ENCODE data around the gene PFKL.

The PFKL gene

DNA sequence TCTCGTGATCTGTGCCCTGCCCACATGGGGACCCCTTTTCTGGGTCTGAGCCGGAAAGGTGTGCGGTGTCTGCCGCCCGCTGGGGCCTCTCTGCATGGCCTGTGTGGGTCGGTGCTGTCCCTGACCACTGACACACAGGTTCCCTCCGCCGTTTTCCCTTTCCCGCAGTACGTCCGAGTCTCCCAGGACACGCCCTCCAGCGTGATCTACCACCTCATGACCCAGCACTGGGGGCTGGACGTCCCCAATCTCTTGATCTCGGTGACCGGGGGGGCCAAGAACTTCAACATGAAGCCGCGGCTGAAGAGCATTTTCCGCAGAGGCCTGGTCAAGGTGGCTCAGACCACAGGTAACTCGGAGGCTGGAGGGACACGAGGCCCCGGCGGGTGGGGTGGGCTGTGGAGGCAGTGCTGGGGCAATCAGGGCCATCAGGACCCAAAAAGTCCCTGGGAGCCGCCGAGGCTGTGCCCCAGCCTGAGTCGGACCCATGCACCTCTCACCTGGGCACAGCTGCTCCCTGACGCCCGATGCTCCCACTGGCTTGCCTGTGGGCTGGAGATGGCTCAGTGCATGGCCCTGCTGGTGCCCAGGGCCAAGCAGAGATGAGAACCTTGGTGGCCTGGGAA, 66.8 kb downstream of the PFKL start:
- TF ChIP-seq POLR2AphosphoS5 (IDR thresholded peaks at IDR 0.05; ENCODE audit: low read depth) = 0 out of 2 replicates have a peak, but pooled peaks have one; percentile 22
- TF ChIP-seq GABPA (IDR thresholded peaks at IDR 0.05; ENCODE audit: low read depth) = no peak
- TF ChIP-seq, protein P1, sequence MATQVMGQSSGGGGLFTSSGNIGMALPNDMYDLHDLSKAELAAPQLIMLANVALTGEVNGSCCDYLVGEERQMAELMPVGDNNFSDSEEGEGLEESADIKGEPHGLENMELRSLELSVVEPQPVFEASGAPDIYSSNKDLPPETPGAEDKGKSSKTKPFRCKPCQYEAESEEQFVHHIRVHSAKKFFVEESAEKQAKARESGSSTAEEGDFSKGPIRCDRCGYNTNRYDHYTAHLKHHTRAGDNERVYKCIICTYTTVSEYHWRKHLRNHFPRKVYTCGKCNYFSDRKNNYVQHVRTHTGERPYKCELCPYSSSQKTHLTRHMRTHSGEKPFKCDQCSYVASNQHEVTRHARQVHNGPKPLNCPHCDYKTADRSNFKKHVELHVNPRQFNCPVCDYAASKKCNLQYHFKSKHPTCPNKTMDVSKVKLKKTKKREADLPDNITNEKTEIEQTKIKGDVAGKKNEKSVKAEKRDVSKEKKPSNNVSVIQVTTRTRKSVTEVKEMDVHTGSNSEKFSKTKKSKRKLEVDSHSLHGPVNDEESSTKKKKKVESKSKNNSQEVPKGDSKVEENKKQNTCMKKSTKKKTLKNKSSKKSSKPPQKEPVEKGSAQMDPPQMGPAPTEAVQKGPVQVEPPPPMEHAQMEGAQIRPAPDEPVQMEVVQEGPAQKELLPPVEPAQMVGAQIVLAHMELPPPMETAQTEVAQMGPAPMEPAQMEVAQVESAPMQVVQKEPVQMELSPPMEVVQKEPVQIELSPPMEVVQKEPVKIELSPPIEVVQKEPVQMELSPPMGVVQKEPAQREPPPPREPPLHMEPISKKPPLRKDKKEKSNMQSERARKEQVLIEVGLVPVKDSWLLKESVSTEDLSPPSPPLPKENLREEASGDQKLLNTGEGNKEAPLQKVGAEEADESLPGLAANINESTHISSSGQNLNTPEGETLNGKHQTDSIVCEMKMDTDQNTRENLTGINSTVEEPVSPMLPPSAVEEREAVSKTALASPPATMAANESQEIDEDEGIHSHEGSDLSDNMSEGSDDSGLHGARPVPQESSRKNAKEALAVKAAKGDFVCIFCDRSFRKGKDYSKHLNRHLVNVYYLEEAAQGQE (IDR thresholded peaks at IDR 0.05; ENCODE audit: insufficient replicate concordance, low read depth) = no peak
- H3K27me3 ChIP-seq (ENCODE audit: insufficient read depth, poor library complexity, severe bottlenecking) = no peaks in the 10 kb centered on the region
- no peak overlapping the region for H3K27ac ChIP-seq (replicated peaks)
- DNase-seq (ENCODE audit: low read depth in 1 of 2, low spot score in 1 of 2) = no peak
- H3K4me3 ChIP-seq (replicated peaks; ENCODE audit: insufficient read depth, low read length) = no peak overlapping the region

DNA sequence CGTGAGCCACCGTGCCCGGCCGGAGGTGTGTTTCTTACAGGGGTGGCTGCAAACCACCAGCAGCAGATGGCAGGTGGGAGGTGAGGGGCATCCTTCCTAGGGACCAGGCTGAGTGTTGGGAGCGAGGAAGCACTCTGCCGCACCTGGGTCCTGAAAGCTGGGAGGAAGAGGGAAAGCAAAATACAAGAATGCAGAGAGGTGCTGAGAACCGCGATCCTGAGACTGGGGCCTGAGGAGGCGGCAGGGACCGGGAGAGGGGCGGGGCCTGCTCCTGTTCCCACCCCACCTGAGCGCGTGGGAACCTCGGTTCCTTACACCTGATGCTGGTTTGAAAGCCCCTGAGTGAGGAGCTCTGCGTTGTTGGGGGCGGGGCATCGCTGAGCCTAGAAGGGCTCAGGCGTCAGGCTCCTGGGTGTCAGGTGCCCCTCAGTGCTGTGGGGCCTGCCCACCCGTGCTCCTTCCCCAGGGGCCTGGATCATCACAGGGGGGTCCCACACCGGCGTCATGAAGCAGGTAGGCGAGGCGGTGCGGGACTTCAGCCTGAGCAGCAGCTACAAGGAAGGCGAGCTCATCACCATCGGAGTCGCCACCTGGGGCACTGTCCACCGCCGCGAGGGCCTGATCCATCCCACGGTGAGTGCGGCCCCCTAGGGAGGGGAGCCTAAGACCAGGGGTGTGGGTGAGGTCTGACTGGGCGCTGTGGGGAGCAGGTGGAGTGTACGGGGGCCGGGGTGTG, 69.0 kb downstream of the PFKL start:
- no peak overlapping the region for H3K27ac ChIP-seq (replicated peaks)
- DNase-seq (ENCODE audit: low read depth in 1 of 2, low spot score in 1 of 2) = no peak
- H3K27me3 ChIP-seq (ENCODE audit: insufficient read depth, poor library complexity, severe bottlenecking) = no peaks in the 10 kb centered on the region
- H3K4me3 ChIP-seq (replicated peaks; ENCODE audit: insufficient read depth, low read length) = no peak overlapping the region
- no peak for TF ChIP-seq POLR2AphosphoS5 (IDR thresholded peaks at IDR 0.05; ENCODE audit: low read depth)
- TF ChIP-seq, protein P2, sequence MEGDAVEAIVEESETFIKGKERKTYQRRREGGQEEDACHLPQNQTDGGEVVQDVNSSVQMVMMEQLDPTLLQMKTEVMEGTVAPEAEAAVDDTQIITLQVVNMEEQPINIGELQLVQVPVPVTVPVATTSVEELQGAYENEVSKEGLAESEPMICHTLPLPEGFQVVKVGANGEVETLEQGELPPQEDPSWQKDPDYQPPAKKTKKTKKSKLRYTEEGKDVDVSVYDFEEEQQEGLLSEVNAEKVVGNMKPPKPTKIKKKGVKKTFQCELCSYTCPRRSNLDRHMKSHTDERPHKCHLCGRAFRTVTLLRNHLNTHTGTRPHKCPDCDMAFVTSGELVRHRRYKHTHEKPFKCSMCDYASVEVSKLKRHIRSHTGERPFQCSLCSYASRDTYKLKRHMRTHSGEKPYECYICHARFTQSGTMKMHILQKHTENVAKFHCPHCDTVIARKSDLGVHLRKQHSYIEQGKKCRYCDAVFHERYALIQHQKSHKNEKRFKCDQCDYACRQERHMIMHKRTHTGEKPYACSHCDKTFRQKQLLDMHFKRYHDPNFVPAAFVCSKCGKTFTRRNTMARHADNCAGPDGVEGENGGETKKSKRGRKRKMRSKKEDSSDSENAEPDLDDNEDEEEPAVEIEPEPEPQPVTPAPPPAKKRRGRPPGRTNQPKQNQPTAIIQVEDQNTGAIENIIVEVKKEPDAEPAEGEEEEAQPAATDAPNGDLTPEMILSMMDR (IDR thresholded peaks at IDR 0.05; ENCODE audit: insufficient read depth, low read length) = no peak
- TF ChIP-seq GABPA (IDR thresholded peaks at IDR 0.05; ENCODE audit: low read depth) = no peak
- TF ChIP-seq, protein P1 (IDR thresholded peaks at IDR 0.05; ENCODE audit: insufficient replicate concordance, low read depth) = no peak
- no peak for TF ChIP-seq SPI1 (IDR thresholded peaks at IDR 0.05; ENCODE audit: borderline replicate concordance, low read depth)

DNA sequence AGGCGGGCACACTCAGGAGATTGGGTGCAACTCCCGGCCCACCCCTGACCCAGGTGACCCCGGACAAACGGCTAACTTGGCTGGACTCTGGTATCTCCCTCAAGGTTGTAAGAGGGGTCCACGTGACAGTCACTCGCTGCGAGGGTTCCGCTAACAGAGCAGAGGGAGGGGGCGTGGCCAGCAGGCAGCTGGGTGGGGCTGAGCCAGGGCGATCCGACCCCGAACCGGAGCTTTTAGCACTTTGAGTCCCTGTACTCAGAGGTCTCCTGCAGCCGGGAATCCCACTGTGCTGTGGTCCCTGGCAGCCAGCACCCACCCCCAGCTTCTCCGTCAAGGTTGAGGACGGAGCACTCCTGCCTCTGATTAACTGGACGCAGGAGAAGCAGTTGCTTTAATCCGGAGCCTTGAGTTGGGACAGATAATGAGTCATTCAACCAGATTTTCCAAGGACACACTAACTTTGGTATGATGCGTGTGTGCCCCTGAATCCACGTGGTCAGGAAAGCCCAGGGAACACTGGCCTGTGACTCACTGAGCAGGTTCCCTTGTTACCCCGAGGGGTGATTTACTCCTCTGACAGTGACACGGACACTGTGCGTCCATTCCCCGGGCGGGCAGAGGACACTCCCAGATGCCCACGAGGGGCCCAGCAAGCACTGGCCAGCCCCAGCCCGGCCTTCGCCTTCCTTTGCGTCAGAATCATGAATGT, 70.3 kb downstream of the PFKL start:
- Histone ChIP-seq H3K27ac (replicated peaks) (no peak overlapping the region), H3K27me3 (ENCODE audit: insufficient read depth, poor library complexity, severe bottlenecking) (no peaks in the 10 kb centered on the region), H3K4me3 (replicated peaks; ENCODE audit: insufficient read depth, low read length) (no peak overlapping the region)
- DNase-seq (ENCODE audit: low read depth in 1 of 2, low spot score in 1 of 2) = no peak
- TF ChIP-seq SPI1 (IDR thresholded peaks at IDR 0.05; ENCODE audit: borderline replicate concordance, low read depth) (no peak), GABPA (IDR thresholded peaks at IDR 0.05; ENCODE audit: low read depth) (no peak), POLR2AphosphoS5 (IDR thresholded peaks at IDR 0.05; ENCODE audit: low read depth) (no peak; the same call in 1 of the 2 replicates)
- TF ChIP-seq, protein P1 (IDR thresholded peaks at IDR 0.05; ENCODE audit: insufficient replicate concordance, low read depth) = no peak
- TF ChIP-seq, protein P2 (IDR thresholded peaks at IDR 0.05; ENCODE audit: insufficient read depth, low read length) = no peak

Measured in HL-60 (cell line).